Neural cell (in vitro differentiated cells): ENCODE data around the gene SLC35B2.

Source experiments
- CTCF ChIP-seq: fragments of 450-650 bp; IDR thresholded peaks from 2 replicates; pipeline ENCODE4 v1.5.1; 2014; ENCODE audit warnings: antibody characterized with exemption, mild to moderate bottlenecking, moderate library complexity; ENCODE audit not compliant: poor library complexity, severe bottlenecking
- EZH2 ChIP-seq: fragments of 200-600, 300-800 bp; shearing (Covaris generic), sonication (generic); IDR thresholded peaks from 2 replicates; pipeline ENCODE4 v1.6.1; 2014; ENCODE audit warnings: antibody characterized with exemption, low read length, borderline replicate concordance, mild to moderate bottlenecking; ENCODE audit not compliant: insufficient read depth, poor library complexity, severe bottlenecking
- RAD21 ChIP-seq: fragments of 450-650 bp; conservative IDR thresholded peaks from 2 replicates; pipeline ENCODE4 v1.6.1; 2014; ENCODE audit warnings: antibody characterized with exemption, mild to moderate bottlenecking, moderate library complexity
- SMC3 ChIP-seq: fragments of 450-650 bp; conservative IDR thresholded peaks from 2 replicates; pipeline ENCODE4 v1.6.1; 2014; ENCODE audit warnings: antibody characterized with exemption, mild to moderate bottlenecking, moderate library complexity; ENCODE audit not compliant: poor library complexity

GRCh38 chr6:44264154-44265006 lies 7.1 kb upstream of the SLC35B2 start:
- TF ChIP-seq CTCF (no peak), EZH2 (no peak), RAD21 (no peak), SMC3 (no peak)
